Measurements from ENCODE around the gene PPIL3.

- no peak for TF ChIP-seq CTCF (IDR thresholded peaks at IDR 0.05)
- no peak for TF ChIP-seq POLR2A (IDR thresholded peaks at IDR 0.05)
Measured at GRCh38 chr2:200878289-200878880, 10.5 kb downstream of the PPIL3 start.

All from upper lobe of left lung (tissue), 4 donors.